SK-N-MC (cell line): ENCODE measurements around the gene SCMH1.

ENCODE experiments used
- EZH2 ChIP-seq: fragments of 200-600 bp; sonication (generic); IDR thresholded peaks from one replicate; pipeline ENCODE4 v1.6.1; 2017; ENCODE audit warnings: antibody characterized with exemption
- POLR2AphosphoS5 ChIP-seq: IDR thresholded peaks from 2 replicates; pipeline ENCODE4 v1.6.1; 2012; ENCODE audit warnings: mild to moderate bottlenecking, low read depth, low read length, borderline replicate concordance

- TF ChIP-seq EZH2 (no peak), POLR2AphosphoS5 (no peak)
Observed at GRCh38 chr1:41286486-41286885, 44.4 kb upstream of the SCMH1 start.
